ENCODE results near the gene PHTF2.
"Not testable (repeated sequence)": the region's sequence is repeated elsewhere in the genome, so short reads cannot be mapped to it uniquely, and the experiment has no call there.

The PHTF2 gene

GRCh38 chr7:77798394-77799077 lies at the start of gene PHTF2, which contains the start of gene TMEM60:
Gene PHTF2, plus strand, starts transcription at chr7:77798773.
Gene TMEM60, minus strand, starts transcription at chr7:77798434. Its CDS starts 4,061 bp downstream, at chr7:77794373.
- DNase-seq (ENCODE audit: low read depth in 2 of 2) = peak; percentile 91

DNA sequence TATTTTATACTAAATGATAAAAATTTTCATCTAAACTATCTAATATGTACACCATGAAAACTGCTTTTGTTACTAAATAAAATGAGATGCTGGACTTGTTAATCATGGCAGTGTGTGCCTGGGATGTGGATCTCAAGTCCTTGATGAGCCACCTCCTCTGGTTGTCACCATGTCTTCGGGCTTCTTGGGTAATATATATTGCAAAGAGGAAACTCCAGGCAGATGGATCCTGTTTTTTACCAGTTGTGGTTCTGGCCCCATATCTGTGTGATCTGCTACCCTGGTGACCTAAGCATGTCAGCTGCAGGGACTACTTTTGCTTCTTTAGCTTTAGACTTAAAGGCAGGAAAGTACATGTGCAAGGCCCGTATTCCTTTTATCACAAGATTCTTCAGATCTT lies 46.6 kb upstream of the PHTF2 start:
- DNase-seq (ENCODE audit: low read depth in 2 of 2) = no peak

- no peak for DNase-seq (ENCODE audit: low read depth in 2 of 2)
These were observed 45.4 kb upstream of the PHTF2 start for GRCh38 chr7:77753173-77753572.

GRCh38 chr7:77757589-77757988 lies 41.0 kb upstream of the PHTF2 start:
- DNase-seq (ENCODE audit: low read depth in 2 of 2) = no peak

DNA sequence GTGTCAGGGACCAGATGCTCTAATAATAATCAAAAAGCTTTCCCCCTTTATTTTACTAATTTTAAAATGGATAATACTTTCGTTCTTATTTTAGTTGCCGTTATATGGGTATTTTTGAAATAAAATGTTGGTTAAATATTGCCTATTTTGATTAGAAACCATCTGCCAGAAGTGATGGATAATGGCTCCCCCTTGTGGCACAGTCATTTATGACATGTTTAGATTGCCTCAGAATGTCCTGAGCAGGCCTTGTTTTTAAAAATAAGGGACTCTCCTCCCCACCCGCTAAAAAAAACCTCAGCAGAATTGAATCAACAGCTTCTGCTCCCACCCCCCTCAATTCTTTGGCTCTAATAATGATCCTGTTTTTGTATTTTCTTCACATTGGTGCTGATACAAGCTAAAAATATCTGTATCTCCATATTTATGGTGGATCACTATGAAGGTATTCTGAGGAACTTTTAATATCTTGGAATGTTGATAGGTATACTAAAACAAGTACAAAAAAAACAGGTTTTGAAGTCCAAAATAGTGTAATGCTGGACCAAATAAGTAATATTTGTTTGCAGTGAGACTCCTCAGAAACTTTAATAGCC lies 39.2 kb upstream of the PHTF2 start:
- DNase-seq (ENCODE audit: low read depth in 2 of 2) = peak; percentile 21 to 56

DNA sequence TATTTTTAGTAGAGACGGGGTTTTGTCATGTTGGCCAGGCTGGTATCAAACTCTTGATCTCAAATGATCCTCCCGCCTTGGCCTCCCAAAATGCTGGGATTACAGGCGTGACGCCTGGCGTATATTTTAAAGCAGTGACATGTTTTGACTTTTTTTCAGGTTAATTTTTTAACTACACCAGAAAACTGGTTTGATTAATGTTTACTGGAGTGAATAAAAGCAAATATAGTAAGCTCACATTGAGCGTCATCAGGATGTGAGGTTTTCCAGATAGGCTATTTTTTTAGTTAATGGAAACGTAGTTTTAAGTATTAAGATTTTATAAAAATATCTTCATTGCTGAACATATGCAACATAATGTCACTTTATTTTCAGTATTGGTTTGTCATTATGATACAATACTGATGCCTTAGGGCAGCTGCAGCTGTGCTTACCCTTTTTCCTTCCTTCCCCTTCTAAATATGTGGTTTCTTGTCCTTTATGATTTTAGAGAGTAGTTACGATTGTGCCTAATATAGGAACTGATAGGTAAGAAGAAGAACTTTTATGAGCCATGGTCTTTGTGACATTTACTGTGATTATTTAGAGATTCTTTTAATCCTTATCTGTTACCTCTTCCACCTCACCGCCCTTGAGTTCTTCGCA lies 37.6 kb upstream of the PHTF2 start:
- DNase-seq (ENCODE audit: low read depth in 2 of 2) = no peak

DNA sequence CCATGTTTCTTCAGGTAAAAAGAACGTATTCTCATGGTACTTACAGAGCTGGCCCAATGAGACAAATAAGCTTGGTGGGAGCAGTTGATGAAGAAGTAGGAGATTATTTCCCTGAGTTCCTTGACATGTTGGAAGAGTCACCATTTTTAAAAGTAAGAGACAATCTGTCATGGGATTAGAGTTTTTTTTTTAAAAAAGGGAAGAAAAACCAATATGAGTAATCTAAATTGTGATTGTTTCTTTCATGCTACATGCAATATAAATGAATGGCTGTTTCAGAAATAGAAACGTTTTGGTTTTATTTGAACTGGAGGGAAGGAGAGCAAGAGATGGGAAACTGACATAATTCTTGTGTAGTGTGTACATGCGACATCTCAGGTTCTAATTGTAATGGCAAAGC lies 33.1 kb upstream of the PHTF2 start:
- no peak for DNase-seq (ENCODE audit: low read depth in 2 of 2)

DNA sequence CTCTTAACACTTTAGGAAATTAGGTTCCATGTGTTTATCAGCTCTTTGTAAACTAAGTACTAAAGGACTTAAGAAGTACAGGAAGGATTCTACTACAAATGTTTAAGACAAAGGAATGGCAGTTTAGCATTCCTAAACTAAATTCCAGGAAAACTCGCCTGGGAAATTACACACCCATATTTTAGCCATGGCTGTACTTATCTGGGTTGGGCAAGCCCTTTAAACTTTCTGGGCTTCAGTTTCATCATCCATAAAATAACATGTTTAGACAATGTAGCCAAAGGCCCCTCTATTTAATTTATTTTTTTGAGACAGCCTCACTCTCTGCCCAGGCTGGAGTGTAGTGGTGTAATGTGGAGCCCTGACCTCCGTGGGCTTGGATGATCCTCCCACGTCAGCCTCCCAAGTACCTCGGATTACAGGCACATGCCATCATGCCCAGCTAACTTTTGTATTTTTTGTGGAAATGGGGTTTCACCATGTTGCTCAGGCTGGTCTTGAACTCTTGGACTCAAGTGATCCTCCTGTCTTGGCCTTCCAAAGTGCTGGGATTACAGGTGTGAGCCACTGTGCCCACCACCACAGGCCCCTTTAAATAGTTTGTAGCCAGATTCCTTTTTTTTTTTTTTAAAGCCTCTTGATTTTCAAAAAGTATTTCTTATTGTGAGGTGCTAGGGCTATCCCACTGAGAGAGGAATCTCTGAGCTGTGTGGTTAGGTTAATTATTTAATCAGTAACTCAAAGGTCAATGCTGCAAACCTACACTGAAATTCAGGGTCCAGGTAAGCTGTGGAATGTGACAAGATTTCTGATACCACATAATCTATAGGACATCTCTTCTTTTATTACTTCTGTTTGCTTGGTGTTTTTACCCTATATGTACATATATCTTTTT lies 32.4 kb upstream of the PHTF2 start:
- no peak for DNase-seq (ENCODE audit: low read depth in 2 of 2)

DNA sequence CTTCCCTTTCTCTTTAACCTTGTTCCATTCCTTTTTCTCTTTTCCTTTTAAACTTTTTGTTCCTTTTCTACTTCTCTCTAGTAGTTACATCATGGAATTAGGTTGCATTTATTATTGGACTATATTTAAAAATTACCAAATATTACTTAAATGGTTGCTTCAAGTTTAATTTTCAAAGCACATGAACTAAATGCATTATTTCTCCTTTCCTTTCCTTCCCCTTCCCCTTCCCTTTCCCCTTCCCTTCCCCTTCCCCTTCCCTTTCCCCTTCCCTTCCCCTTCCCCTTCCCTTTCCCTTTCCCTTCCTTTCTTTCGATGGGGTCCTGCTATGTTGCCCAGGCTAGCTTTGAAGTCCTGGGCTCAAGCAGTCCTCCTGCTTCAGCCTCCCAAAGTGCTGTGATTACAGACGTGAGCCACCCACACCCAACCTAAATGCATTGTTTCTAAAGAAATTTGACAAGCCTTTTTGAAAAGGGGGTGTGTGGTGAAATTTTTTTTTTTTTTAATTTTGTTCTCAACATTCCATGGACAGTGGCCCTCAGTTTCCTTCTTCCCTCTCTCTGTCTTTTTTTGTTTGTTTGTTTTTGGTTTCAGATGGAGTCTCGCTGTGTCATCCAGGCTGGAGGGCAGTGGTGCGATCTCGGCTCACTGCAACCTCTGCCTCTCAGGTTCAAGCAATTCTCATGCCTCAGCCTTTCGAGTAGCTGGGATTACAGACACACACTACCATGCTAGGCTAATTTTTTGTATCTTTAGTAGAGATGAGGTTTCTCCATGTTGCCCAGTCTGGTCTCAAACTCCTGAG lies 31.6 kb upstream of the PHTF2 start:
- DNase-seq (ENCODE audit: low read depth in 2 of 2) = no peak

- no peak for DNase-seq (ENCODE audit: low read depth in 2 of 2)
These were observed 28.3 kb upstream of the PHTF2 start for GRCh38 chr7:77770316-77770715.

GRCh38 chr7:77771901-77772300 lies 26.7 kb upstream of the PHTF2 start:
- no peak for DNase-seq (ENCODE audit: low read depth in 2 of 2)

- DNase-seq (ENCODE audit: low read depth in 2 of 2) = no peak
These were observed 20.0 kb upstream of the PHTF2 start for GRCh38 chr7:77778535-77778934.

DNA sequence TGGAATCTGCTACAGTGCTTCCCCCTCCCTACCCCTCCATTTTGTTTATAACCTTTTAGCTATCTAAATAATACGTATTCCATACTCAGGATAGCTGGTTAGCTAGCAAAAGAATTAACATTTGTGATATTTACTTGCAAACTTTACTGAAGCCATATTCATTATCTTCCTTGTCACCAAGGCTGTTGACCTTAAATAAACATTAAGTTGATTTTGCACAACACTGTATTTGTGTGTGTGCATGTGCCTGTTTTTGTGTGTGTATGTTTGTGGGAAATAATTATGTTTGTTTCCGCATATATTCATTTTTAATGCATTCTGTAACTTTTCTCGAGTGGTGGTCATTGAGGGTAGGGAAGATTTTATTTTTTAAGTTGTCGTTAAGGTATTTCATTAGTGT lies 16.2 kb upstream of the PHTF2 start:
- DNase-seq (ENCODE audit: low read depth in 2 of 2) = no peak

DNA sequence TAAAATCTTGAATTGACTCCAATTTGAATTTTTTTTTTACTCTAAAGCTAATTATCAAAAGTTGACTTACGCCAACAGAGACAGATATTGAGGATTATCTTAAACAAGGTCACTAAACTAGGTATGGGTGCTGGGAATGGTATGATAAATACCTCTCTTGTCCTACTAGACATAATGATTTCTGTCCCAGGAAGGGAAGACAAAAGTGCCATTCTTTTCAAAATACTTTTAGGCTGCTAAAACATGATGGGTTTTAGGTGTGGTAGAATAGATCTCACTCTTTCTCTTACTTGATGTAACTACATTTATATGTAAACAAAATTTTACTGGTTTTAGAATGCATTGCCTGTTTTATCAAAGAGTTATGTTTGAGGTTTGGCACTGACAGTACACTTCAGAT lies 15.5 kb upstream of the PHTF2 start:
- no peak for DNase-seq (ENCODE audit: low read depth in 2 of 2)

- no peak for DNase-seq (ENCODE audit: low read depth in 2 of 2)
These were observed 15.0 kb upstream of the PHTF2 start for GRCh38 chr7:77783545-77783944.

DNA sequence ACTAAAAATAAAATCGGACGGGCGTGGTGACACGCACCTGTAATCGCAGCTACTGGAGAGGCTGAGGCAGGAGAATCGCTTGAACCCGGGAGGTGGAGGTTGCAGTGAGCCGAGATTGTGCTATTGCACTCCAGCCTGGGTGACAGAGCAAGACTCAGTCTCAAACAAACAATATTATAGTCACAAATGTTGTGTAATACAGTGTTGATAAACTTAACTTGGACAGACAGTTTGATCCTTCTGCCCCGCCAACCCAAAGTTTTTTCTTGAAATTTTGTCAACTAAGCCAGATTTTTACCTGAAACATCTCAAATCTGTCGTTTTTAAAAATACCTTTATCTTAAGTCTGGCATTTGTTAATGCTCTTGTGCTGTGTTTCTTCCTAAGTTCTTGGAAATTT lies 14.1 kb upstream of the PHTF2 start:
- DNase-seq (ENCODE audit: low read depth in 2 of 2) = not testable (repeated sequence)

DNA sequence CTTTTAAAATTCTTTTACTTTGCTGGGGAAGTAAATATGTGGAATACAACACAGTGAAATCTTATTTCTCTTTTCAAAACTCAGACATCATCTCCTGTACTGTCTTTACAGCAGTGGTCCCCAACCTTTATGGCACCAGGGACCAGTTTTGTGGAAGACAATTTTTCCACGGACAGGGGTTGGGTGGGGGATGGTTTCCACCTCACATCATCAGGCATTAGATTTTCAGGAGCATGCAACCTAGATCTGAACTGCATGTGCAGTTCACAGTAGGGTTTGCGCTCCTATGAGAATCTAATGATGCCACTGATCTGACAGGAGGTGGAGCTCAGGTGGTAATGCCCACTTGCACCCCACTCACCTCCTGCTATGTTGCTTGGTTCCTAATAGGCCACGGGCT lies 12.6 kb upstream of the PHTF2 start:
- DNase-seq (ENCODE audit: low read depth in 2 of 2) = no peak

DNA sequence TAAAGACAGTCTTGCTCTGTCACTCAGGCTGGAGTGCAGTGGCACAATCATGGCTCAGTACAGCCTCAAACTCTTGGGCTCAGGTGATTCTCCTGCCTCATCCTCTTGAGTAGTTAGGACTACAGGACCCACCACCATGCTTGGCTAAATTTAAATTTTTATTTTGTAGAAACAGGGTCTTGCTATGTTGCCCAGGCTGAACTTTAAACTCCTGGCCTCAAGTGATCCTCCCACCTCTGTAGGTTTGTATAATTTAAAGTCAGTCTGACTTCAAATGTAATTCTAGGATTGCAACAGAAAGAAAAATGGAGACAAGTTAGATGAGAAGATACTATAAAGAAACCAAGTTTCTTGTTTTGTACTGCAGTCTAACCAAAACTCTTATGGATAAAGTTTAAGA lies 11.8 kb upstream of the PHTF2 start:
- no peak for DNase-seq (ENCODE audit: low read depth in 2 of 2)

DNA sequence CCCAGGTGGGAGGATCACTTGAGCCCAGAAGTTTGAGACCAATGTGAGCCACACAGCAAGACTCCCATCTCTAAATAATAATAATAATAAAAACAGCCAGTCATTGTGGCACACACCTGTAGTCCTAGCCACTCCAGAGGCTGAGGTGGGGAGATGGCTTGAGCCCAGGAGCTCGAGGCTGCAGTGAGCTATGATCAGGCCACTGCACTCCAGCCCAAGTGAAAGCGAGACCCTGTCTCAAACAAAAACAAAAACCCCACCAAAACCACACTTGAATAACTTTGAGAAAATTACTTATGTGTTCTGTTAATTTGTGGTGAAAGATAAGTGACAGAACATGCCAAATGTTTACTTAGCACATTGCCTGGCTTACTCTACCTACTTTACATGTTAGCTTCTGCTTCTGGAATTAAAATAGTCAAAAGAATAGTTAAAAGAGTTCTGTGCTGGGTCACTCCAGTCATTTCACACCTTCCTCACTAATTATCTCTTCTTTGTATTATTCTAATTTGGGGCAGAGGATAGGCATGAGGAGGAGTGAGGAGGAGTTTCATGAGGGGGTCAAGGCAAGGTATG lies 10.2 kb upstream of the PHTF2 start:
- no peak for DNase-seq (ENCODE audit: low read depth in 2 of 2)

GRCh38 chr7:77791336-77791735 lies 7.2 kb upstream of the PHTF2 start:
- DNase-seq (ENCODE audit: low read depth in 2 of 2) = no peak

DNA sequence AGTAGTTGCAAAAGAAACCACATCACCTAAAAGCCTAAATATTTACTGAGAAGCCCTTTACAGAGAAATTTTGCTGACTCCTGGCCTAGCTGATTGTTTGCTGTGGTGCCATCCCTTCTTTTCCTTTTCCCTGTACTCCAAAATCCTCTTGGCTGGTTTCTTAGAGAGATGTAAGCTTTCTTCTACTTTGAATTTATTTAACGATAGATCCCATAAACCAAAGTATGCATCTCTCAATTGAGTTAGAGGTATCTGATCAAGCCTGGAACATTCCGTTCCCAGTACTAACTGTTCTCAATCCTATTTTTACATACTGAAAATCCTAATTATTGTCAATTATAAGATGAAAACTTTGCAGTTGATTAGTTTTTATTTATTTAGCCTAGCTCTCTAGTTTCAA lies 6.6 kb upstream of the PHTF2 start:
- DNase-seq (ENCODE audit: low read depth in 2 of 2) = no peak

Measured in stimulated activated CD8-positive, alpha-beta memory T cell treated with anti-CD3 and anti-CD28 coated beads, Interleukin-7, amount 100 ng/mL, for 4 hours (primary cell).